Gastrocnemius medialis (tissue), 4 donors: ENCODE measurements around the gene PLPP4. TPM values are rescaled to one million over a fixed set of nuclear protein-coding genes. Genes with fewer than 3 reads are reported as not detected.

Source experiments
- ATAC-seq, 2 donors: fragments of 150-250 bp; one replicate each; pipeline ENCODE4 v1.9.1; 2016
- DNase-seq, 2 donors: peaks; one replicate each; pipeline ENCODE4 v3.0.0-alpha.2; 2019
- H3K27ac ChIP-seq, 4 donors: fragments of 200-600 bp; sonication (generic); 1 replicate in 1 of 4; 2 replicates in 3 of 4; pipeline ENCODE4 v1.5.1; 2016 to 2018; ENCODE audit warnings: mild to moderate bottlenecking in 2 of 4, moderate library complexity in 1 of 4
- H3K27me3 ChIP-seq, 3 donors: fragments of 200-600 bp; sonication (generic) in 2 of 3; 1 replicate in 1 of 3; 2 replicates in 2 of 3; pipeline versions ENCODE4 v1.5.1 to v1.6.0; 2016 to 2019; ENCODE audit warnings: mild to moderate bottlenecking in 1 of 3, moderate library complexity in 1 of 3
- H3K36me3 ChIP-seq, 2 donors: fragments of 200-600 bp; sonication (generic) in 1 of 2; one replicate each; pipeline ENCODE4 v1.5.1; 2017 to 2018
- H3K4me1 ChIP-seq, 2 donors: fragments of 200-600 bp; sonication (generic) in 1 of 2; one replicate each; pipeline ENCODE4 v1.5.1; 2016 to 2017; ENCODE audit warnings: mild to moderate bottlenecking in 2 of 2
- H3K4me3 ChIP-seq, 4 donors: fragments of 200-600 bp; sonication (generic) in 3 of 4; 1 replicate in 1 of 4; 2 replicates in 3 of 4; pipeline ENCODE4 v1.5.1; 2016 to 2019; ENCODE audit warnings: mild to moderate bottlenecking in 2 of 4
- H3K9me3 ChIP-seq, 3 donors: fragments of 200-600 bp; sonication (generic) in 2 of 3; 1 replicate in 1 of 3; 2 replicates in 2 of 3; pipeline ENCODE4 v1.5.1; 2016 to 2019
- CTCF ChIP-seq, 5 experiments: fragments of 450-650 bp in 3 of 5; fragments of 200-600 bp in 2 of 5; sonication (generic) in 2 of 5; IDR thresholded peaks in 4 of 5; conservative IDR thresholded peaks in 1 of 5; 1 replicate in 4 of 5; 2 replicates in 1 of 5; pipeline ENCODE4 v1.5.1; 2016 to 2019; ENCODE audit warnings: antibody characterized with exemption in 5 of 5, mild to moderate bottlenecking in 3 of 5, moderate library complexity in 3 of 5
- POLR2A ChIP-seq, 2 donors: fragments of 450-650 bp; IDR thresholded peaks; one replicate each; pipeline ENCODE4 v1.6.1; 2017; ENCODE audit warnings: antibody characterized with exemption in 2 of 2, mild to moderate bottlenecking in 2 of 2, moderate library complexity in 2 of 2
- in situ Hi-C, 4 donors: fragments of 200-750 bp; cut with MboI; loops; one replicate each; pipeline versions ENCODE4 v1.15.0 to v1.8.0; 2017; ENCODE audit warnings: low sequenced_read_pairs in 4 of 4
- intact Hi-C: fragments of 100-400 bp; cut with DNase I; formaldehyde crosslinking; loops from one replicate; pipeline ENCODE4 v1.15.1; 2023; ENCODE audit warnings: low total_unique reads
- total RNA-seq, 4 donors: library from RNA; depleted of rRNA; stranded (reverse); fragments of >200 nt; gene quantifications; one replicate each; pipeline versions ENCODE4 v1.1.0 to v1.2.3, GENCODE V29; 2016

The PLPP4 gene
- total RNA-seq, 4 donors from 2014 or later: not detected

GRCh38 chr10:120474956-120475355 is 17.9 kb downstream of the PLPP4 start:
- in situ Hi-C loops: no loop called here
- TF ChIP-seq CTCF (IDR thresholded peaks at IDR 0.05 in 4 of 5, conservative IDR thresholded peaks at IDR 0.05 in 1 of 5) (no peak), POLR2A (IDR thresholded peaks at IDR 0.05) (no peak)
- no peak for DNase-seq

GRCh38 chr10:120475844-120476791 is 19.1 kb downstream of the PLPP4 start:
- no peaks in the 10 kb centered on the region for H3K4me1 ChIP-seq
- no peaks in the 10 kb centered on the region for H3K27me3 ChIP-seq
- in situ Hi-C loops: no loop called here
- no peak for ATAC-seq
- no peak for DNase-seq
- no peak for TF ChIP-seq CTCF (IDR thresholded peaks at IDR 0.05 in 4 of 5, conservative IDR thresholded peaks at IDR 0.05 in 1 of 5)
- TF ChIP-seq POLR2A (IDR thresholded peaks at IDR 0.05): no peak
- intact Hi-C loops: no loop called here
- H3K9me3 ChIP-seq: peaks cover 0 to 2% (median 0%) of the 10 kb centered on the region in 3 donors
- H3K36me3 ChIP-seq: no peaks in the 10 kb centered on the region
- H3K4me3 ChIP-seq: no peak overlapping the region
- no peak overlapping the region for H3K27ac ChIP-seq

More at GRCh38 chr10:120474956-120475355, 17.9 kb downstream of the PLPP4 start:
- intact Hi-C loops: no loop called here
- no peaks in the 10 kb centered on the region for H3K27me3 ChIP-seq
- H3K4me1 ChIP-seq: no peaks in the 10 kb centered on the region
- peaks cover 0 to 4% (median 0%) of the 10 kb centered on the region in 3 donors for H3K9me3 ChIP-seq
- no peak for ATAC-seq
- H3K4me3 ChIP-seq: no peak overlapping the region
- H3K27ac ChIP-seq: no peak overlapping the region
- no peaks in the 10 kb centered on the region for H3K36me3 ChIP-seq

GRCh38 chr10:120477021-120477742 is 20.2 kb downstream of the PLPP4 start:
- intact Hi-C loops: no loop called here
- in situ Hi-C loops: no loop called here
- H3K9me3 ChIP-seq: no peaks in the 10 kb centered on the region
- no peak overlapping the region for H3K27ac ChIP-seq
- TF ChIP-seq POLR2A (IDR thresholded peaks at IDR 0.05): no peak
- TF ChIP-seq CTCF (IDR thresholded peaks at IDR 0.05 in 4 of 5, conservative IDR thresholded peaks at IDR 0.05 in 1 of 5): no peak
- no peaks in the 10 kb centered on the region for H3K4me1 ChIP-seq
- DNase-seq: no peak
- ATAC-seq: no peak
- H3K27me3 ChIP-seq: no peaks in the 10 kb centered on the region
- no peak overlapping the region for H3K4me3 ChIP-seq
- no peaks in the 10 kb centered on the region for H3K36me3 ChIP-seq

GRCh38 chr10:120477743-120478141 is 20.7 kb downstream of the PLPP4 start:
- in situ Hi-C loops (no loop called here), intact Hi-C loops (no loop called here)
- Histone ChIP-seq H3K36me3 (no peaks in the 10 kb centered on the region), H3K27ac (no peak overlapping the region), H3K4me3 (no peak overlapping the region), H3K4me1 (no peaks in the 10 kb centered on the region), H3K27me3 (no peaks in the 10 kb centered on the region), H3K9me3 (no peaks in the 10 kb centered on the region)
- no peak for ATAC-seq
- TF ChIP-seq POLR2A (IDR thresholded peaks at IDR 0.05): no peak
- no peak for TF ChIP-seq CTCF (IDR thresholded peaks at IDR 0.05 in 4 of 5, conservative IDR thresholded peaks at IDR 0.05 in 1 of 5)
- no peak for DNase-seq
